ENCODE results near the gene OR8K3.

GRCh38 chr11:56271092-56271491 is 43.9 kb upstream of the OR8K3 start:
- no peak for TF ChIP-seq CTCF (IDR thresholded peaks at IDR 0.05)
- no peak for TF ChIP-seq POLR2A (IDR thresholded peaks at IDR 0.05)
